RWPE1 (cell line): ENCODE results near the gene LCN1.

Experiments
- CTCF ChIA-PET: fragments of 350-600 bp; sonication (Branson Sonifier 250); formaldehyde crosslinking; extraction: SDS; loops from one replicate; lab custom pipeline; 2021; lab: Yijun Ruan, JAX
- POLR2A ChIA-PET: fragments of 400-600 bp; formaldehyde crosslinking; extraction: SDS; loops from one replicate; lab custom pipeline; 2020; ENCODE audit warnings: antibody characterized with exemption; ENCODE audit not compliant: low non-redundant PET; lab: Yijun Ruan, JAX
- DNase-seq: peaks from one replicate; pipeline ENCODE4 v3.0.0; 2012; ENCODE audit warnings: low spot score
- H3K27ac ChIP-seq: fragments of 450-650 bp; 2 replicates; pipeline ENCODE4 v1.5.1; 2017
- TF ChIP-seq, protein P1 (sequence below): fragments of 450-650 bp; conservative IDR thresholded peaks from 2 replicates; pipeline ENCODE4 v1.5.1; 2017; ENCODE audit warnings: low read depth, mild to moderate bottlenecking

Gene LCN1

DNA sequence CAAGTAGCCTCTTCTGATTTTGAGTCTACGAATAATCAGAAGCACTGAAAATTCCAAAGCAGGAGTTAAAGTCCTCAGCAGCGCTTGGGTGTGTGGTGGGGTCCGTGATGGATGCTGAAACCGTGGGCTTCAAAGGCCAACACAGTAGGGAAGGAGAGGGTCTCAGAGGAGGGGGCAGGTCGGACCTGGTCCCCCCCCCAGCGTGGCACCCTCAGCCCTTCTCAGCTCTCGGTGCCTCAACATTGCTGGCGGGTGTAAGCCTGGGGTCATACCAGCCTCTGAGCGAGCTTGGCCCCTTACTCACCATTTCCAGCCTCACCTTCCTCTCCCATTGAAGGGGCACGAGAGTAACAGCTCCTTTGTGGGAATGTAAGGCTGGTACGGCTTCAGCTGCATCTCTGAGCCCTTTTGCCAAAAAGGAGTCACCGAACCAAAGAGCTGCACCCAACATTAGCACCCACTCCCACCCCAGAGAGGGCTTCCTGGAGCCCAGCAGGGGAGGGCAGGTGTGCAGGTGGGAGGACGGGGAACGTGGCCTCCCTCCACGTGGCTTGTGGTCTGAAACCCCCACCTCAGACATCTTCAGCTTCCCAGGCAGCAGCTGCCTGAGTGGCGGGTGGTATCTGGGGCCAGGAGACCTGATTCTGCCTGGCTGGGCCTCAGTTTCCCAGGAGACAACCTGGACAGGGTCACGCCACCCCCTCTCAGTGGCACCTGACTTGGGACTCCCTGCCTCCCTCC is 6.7 kb upstream of the LCN1 start:
- POLR2A ChIA-PET = no interaction called here
- no peak overlapping the region for H3K27ac ChIP-seq
- DNase-seq = no peak
- CTCF ChIA-PET = interaction anchor here (0.6 to 1.7 kb wide), 2 partner anchors 10 to 98 kb away, joined by 3 to 11 read pairs; no protein-coding TSS in a partner anchor
- TF ChIP-seq, protein P1, sequence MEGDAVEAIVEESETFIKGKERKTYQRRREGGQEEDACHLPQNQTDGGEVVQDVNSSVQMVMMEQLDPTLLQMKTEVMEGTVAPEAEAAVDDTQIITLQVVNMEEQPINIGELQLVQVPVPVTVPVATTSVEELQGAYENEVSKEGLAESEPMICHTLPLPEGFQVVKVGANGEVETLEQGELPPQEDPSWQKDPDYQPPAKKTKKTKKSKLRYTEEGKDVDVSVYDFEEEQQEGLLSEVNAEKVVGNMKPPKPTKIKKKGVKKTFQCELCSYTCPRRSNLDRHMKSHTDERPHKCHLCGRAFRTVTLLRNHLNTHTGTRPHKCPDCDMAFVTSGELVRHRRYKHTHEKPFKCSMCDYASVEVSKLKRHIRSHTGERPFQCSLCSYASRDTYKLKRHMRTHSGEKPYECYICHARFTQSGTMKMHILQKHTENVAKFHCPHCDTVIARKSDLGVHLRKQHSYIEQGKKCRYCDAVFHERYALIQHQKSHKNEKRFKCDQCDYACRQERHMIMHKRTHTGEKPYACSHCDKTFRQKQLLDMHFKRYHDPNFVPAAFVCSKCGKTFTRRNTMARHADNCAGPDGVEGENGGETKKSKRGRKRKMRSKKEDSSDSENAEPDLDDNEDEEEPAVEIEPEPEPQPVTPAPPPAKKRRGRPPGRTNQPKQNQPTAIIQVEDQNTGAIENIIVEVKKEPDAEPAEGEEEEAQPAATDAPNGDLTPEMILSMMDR = no peak

DNA sequence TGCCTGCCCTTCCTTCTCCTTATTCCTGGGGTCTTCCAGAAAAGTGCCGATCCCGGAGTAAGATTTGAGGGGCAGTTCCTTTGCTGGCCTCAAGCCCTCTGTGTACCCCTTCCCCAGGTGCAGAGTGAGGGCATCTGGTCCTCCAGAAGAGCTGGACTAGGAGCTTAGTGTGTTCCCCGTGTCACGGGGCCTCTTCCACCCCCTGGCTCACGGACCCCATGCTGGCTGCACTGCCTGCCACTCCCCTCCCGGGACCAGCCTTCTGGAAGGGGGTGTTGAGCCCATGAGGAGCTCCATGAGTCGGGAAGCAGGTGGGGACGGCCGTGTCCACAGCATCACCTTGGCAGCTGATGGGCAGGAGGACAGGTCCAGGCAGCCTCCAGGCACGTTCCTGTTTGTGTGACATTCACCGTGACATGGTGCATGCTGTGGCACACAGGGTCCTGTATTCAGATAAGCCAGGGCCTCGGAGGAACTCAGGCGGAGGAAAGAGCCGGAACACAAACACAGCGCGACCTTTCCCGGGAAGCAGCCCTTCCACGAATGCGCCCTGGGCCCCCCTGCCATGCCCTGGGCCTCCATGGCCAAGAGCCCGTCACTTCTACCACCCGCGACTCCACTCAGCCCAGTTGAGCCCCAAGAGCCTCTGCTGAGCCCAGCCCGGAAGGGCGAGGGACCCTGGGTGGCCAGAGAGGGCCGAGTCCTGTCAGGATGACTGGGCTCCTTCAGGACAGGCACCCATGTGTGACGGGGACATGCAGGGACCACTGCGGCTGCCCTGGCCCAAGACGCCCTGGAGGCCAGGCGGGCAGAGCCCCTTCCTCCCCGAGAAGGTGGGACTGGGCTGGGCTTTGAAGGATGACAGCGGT is 5.9 kb upstream of the LCN1 start:
- DNase-seq = no peak
- TF ChIP-seq, protein P1 = no peak
- H3K27ac ChIP-seq = no peak overlapping the region
- ChIA-PET CTCF (interaction anchor here (0.6 to 1.7 kb wide), 4 partner anchors 11 to 219 kb away, joined by 3 to 11 read pairs (median 4); no protein-coding TSS in a partner anchor), POLR2A (no interaction called here)

GRCh38 chr9:135516132-135516860 is 4.9 kb upstream of the LCN1 start:
- TF ChIP-seq, protein P1 = no peak
- ChIA-PET POLR2A (no interaction called here), CTCF (interaction anchor here (0.9 to 1.1 kb wide), 2 partner anchors 8 to 11 kb away, joined by 4 read pairs; no protein-coding TSS in a partner anchor)
- no peak for DNase-seq
- no peak overlapping the region for H3K27ac ChIP-seq

DNA sequence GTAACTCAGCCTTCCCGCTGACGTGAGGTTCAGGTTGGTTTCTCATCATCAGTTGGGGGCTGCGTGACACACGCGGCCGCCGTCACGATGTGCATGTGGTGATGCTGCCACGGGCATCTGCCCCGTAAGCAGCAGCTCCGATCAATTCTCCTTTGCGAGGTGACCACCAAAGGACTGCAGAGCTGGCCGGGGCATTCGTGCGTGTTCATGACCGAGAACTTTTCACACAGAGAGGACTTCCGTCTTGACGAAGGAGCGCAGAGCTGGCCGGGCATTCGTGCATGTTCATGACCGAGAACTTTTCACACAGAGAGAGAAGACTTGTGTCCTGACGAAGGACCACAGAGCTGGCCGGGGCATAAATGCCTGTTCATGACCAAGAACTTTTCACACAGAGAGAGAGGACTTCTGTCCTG is 3.8 kb upstream of the LCN1 start:
- POLR2A ChIA-PET = no interaction called here
- TF ChIP-seq, protein P1 = no peak

DNA sequence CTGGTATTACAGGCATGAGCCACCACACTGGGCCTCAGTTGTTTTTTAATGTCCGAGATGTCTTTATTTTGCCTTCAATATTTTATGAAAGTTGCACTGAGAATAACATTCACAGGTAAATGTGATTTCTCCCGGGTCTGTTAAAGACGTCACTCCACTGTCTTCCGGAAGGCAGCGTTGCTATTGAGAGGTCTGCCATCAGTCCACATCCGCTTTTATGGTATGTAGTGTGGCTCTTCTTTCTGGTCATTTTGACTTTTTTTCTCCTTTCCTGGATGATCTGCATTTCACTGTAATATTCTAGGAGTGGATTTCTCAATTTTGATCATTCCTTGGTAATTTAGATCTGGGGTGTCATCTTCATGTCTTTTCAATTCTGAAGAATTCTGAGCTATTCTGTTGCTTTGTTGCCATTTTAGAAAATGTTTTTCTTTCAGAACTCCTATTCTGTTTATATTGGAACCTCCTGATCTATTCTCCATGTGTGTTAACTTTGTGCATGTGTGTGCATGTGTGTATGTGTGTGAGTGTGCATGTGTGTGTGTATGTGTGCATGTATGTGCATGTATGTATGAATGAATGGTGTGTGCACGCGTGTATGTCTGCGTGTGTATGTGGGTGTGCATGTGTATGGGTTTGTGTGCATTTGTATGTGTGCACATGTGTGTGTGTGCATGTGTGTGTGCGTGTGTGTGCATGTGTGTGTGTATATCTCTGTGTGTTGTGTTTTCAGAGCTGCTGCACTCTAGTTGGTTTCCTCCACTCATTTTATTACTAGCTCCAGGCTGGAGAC is 1.9 kb upstream of the LCN1 start:
- H3K27ac ChIP-seq = no peak overlapping the region
- ChIA-PET CTCF (interaction anchor here (0.7 kb wide), 2 partner anchors 10 to 739 kb away, joined by 3 to 4 read pairs; no protein-coding TSS in a partner anchor), POLR2A (no interaction called here)
- DNase-seq = no peak
- TF ChIP-seq, protein P1 = no peak

More for the DNA sequence above, 3.8 kb upstream of the LCN1 start:
- H3K27ac ChIP-seq = no peak overlapping the region
- CTCF ChIA-PET = interaction anchor here (0.6 to 1.1 kb wide), 3 partner anchors 9 to 162 kb away, joined by 3 to 4 read pairs (median 4); no protein-coding TSS in a partner anchor
- no peak for DNase-seq
